Measurements from ENCODE around the gene BANK1. TPM values are rescaled to one million over a fixed set of nuclear protein-coding genes. Genes with fewer than 3 reads are reported as not detected.

Gene BANK1
- total RNA-seq, 3 donors from 2014 or later = 0.98 to 13.3 (median 2.0) TPM

DNA sequence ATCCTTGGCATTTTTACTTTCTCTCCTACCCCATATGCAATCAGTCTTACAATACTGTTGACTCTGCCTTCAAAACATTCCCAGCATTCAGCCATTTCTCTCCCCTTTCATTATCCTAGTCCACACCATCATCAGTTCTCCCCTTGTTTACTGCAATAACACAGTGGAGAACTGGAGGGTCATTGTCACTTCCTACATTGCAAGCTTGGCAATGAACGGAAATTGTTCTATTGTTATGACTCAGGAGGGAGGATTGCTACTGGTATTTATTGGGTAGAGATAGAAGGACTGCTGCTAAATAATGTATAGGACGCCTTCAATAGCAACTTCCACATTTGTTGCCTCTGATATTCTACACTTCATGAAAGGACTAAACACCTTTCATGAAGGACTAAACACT, 231.8 kb downstream of the BANK1 start:
- intact Hi-C loops (cut with DNase I; ENCODE audit: low total_unique reads) = no loop called here
- no peaks in the 10 kb centered on the region for H3K27me3 ChIP-seq

DNA sequence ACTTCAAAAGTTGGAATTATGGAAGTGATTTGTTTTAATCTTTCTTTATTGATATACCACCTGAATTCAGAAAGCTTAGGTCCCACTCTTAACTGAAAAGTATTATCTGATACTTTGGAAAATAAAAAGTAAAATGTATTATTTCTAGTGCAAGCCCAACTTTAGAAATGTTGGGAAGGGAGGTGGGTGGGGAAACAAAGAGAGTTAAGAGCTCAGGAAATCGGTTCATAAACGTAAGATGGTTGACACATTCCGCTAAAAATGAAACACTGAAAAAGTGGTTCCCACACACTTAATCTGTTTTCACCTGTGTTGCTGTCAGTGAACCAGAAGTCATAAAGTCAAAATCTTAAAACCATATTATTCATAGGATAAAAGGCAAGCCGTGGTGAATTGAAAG, 237.4 kb downstream of the BANK1 start:
- H3K4me1 ChIP-seq = no peaks in the 10 kb centered on the region
- H3K9me3 ChIP-seq = no peaks in the 10 kb centered on the region
- intact Hi-C loops (cut with DNase I; ENCODE audit: low total_unique reads) = no loop called here
- no peak for DNase-seq (ENCODE audit: low spot score in 2 of 2)
- H3K4me3 ChIP-seq = no peak overlapping the region
- no peaks in the 10 kb centered on the region for H3K27me3 ChIP-seq
- TF ChIP-seq POLR2A (IDR thresholded peaks at IDR 0.05) = no peak
- TF ChIP-seq, protein P1, sequence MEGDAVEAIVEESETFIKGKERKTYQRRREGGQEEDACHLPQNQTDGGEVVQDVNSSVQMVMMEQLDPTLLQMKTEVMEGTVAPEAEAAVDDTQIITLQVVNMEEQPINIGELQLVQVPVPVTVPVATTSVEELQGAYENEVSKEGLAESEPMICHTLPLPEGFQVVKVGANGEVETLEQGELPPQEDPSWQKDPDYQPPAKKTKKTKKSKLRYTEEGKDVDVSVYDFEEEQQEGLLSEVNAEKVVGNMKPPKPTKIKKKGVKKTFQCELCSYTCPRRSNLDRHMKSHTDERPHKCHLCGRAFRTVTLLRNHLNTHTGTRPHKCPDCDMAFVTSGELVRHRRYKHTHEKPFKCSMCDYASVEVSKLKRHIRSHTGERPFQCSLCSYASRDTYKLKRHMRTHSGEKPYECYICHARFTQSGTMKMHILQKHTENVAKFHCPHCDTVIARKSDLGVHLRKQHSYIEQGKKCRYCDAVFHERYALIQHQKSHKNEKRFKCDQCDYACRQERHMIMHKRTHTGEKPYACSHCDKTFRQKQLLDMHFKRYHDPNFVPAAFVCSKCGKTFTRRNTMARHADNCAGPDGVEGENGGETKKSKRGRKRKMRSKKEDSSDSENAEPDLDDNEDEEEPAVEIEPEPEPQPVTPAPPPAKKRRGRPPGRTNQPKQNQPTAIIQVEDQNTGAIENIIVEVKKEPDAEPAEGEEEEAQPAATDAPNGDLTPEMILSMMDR (IDR thresholded peaks at IDR 0.05) = no peak
- TF ChIP-seq POLR2AphosphoS5 (IDR thresholded peaks at IDR 0.05) = no peak
- H3K27ac ChIP-seq = no peak overlapping the region
- H3K36me3 ChIP-seq = no peaks in the 10 kb centered on the region

More for the DNA sequence above, 231.8 kb downstream of the BANK1 start:
- Histone ChIP-seq H3K36me3 (no peaks in the 10 kb centered on the region), H3K9me3 (no peaks in the 10 kb centered on the region), H3K27ac (no peak overlapping the region), H3K4me3 (no peak overlapping the region), H3K4me1 (no peaks in the 10 kb centered on the region)
- DNase-seq (ENCODE audit: low spot score in 2 of 2) = no peak
- no peak for TF ChIP-seq POLR2AphosphoS5 (IDR thresholded peaks at IDR 0.05)

GRCh38 chr4:102031406-102031805, 240.9 kb downstream of the BANK1 start:
- no peaks in the 10 kb centered on the region for H3K27me3 ChIP-seq
- no peak overlapping the region for H3K27ac ChIP-seq
- no peaks in the 10 kb centered on the region for H3K4me1 ChIP-seq
- DNase-seq (ENCODE audit: low spot score in 2 of 2) = no peak
- H3K4me3 ChIP-seq = no peak overlapping the region
- TF ChIP-seq POLR2A (IDR thresholded peaks at IDR 0.05) (no peak), POLR2AphosphoS5 (IDR thresholded peaks at IDR 0.05) (no peak)
- TF ChIP-seq, protein P1 (IDR thresholded peaks at IDR 0.05) = no peak
- no peaks in the 10 kb centered on the region for H3K9me3 ChIP-seq
- intact Hi-C loops (cut with DNase I; ENCODE audit: low total_unique reads) = no loop called here
- H3K36me3 ChIP-seq = no peaks in the 10 kb centered on the region

DNA sequence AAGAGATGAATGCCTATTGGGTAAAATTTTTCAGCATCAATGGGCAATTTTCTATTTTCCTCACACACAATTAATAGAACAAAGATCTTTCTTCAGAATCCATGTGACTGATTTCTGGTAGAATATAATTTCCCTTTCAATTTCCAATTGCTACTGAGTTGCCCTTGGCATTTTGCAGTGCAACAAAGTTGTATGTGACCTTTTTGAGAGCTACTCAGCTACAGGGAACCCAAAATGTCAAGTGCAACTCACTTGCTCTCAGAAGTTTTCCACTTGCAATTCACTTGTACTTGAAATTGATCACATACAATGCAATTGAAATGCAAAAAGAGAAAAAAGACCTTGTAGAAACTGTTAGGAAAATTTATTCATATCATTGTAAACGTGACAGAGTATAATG, 245.5 kb downstream of the BANK1 start:
- Histone ChIP-seq H3K36me3 (no peaks in the 10 kb centered on the region), H3K9me3 (no peaks in the 10 kb centered on the region), H3K4me1 (no peaks in the 10 kb centered on the region), H3K4me3 (no peak overlapping the region), H3K27me3 (no peaks in the 10 kb centered on the region), H3K27ac (no peak overlapping the region)
- intact Hi-C loops (cut with DNase I; ENCODE audit: low total_unique reads) = loop anchor here (5.0 kb wide), 1 partner anchor 1564 kb away; no protein-coding TSS in a partner anchor
- TF ChIP-seq POLR2AphosphoS5 (IDR thresholded peaks at IDR 0.05) = no peak
- TF ChIP-seq POLR2A (IDR thresholded peaks at IDR 0.05) = no peak
- TF ChIP-seq, protein P1 (IDR thresholded peaks at IDR 0.05) = no peak
- no peak for DNase-seq (ENCODE audit: low spot score in 2 of 2)

GRCh38 chr4:102036619-102037376, 246.3 kb downstream of the BANK1 start:
- no peaks in the 10 kb centered on the region for H3K36me3 ChIP-seq
- DNase-seq (ENCODE audit: low spot score in 2 of 2) = no peak
- no peak overlapping the region for H3K4me3 ChIP-seq
- intact Hi-C loops (cut with DNase I; ENCODE audit: low total_unique reads) = loop anchor here (5.0 kb wide), 1 partner anchor 1564 kb away; no protein-coding TSS in a partner anchor
- H3K27me3 ChIP-seq = no peaks in the 10 kb centered on the region
- no peaks in the 10 kb centered on the region for H3K9me3 ChIP-seq
- no peaks in the 10 kb centered on the region for H3K4me1 ChIP-seq
- no peak overlapping the region for H3K27ac ChIP-seq
- TF ChIP-seq POLR2AphosphoS5 (IDR thresholded peaks at IDR 0.05) (no peak), POLR2A (IDR thresholded peaks at IDR 0.05) (no peak)
- TF ChIP-seq, protein P1 (IDR thresholded peaks at IDR 0.05) = no peak

Data from breast epithelium (tissue), 4 donors.